Endodermal cell (in vitro differentiated cells): ENCODE data around the gene BRCA1. TPM values are rescaled to one million over a fixed set of nuclear protein-coding genes. Genes with fewer than 3 reads are reported as not detected.

Experiments used
- DNase-seq: peaks from one replicate; pipeline ENCODE4 v3.0.0-alpha.2; 2017
- H3K27ac ChIP-seq: 2 replicates; pipeline ENCODE4 v1.5.1; 2013; ENCODE audit warnings: mild to moderate bottlenecking, low read depth, low read length, moderate library complexity
- H3K27me3 ChIP-seq: 2 replicates; pipeline ENCODE4 v1.6.1; 2013; ENCODE audit warnings: mild to moderate bottlenecking, low read length, moderate library complexity; ENCODE audit not compliant: insufficient read depth, control insufficient read depth, poor library complexity, severe bottlenecking
- H3K36me3 ChIP-seq: 2 replicates; pipeline ENCODE4 v1.7.0; 2013; ENCODE audit warnings: mild to moderate bottlenecking, low read length, moderate library complexity; ENCODE audit not compliant: control insufficient read depth, insufficient read depth
- H3K4me1 ChIP-seq: one replicate; pipeline ENCODE4 v1.7.0; 2013; ENCODE audit warnings: low read length; ENCODE audit not compliant: control insufficient read depth, insufficient read depth
- H3K4me3 ChIP-seq: 2 replicates; pipeline ENCODE4 v1.5.1; 2013; ENCODE audit warnings: mild to moderate bottlenecking, low read length, moderate library complexity
- H3K9ac ChIP-seq: 2 replicates; pipeline ENCODE4 v1.6.1; 2013; ENCODE audit warnings: mild to moderate bottlenecking, low read length, moderate library complexity; ENCODE audit not compliant: poor library complexity, severe bottlenecking; ENCODE audit errors: extremely low read depth
- H3K9me3 ChIP-seq: 2 replicates; pipeline ENCODE4 v1.6.1; 2013; ENCODE audit warnings: mild to moderate bottlenecking, low read length, moderate library complexity; ENCODE audit not compliant: control insufficient read depth
- H3K27ac Mint-ChIP-seq: 2 replicates; pipeline ENCODE4 v1.8.0; 2020; ENCODE audit warnings: mixed read lengths
- H3K27me3 Mint-ChIP-seq: 2 replicates; pipeline ENCODE4 v1.8.0; 2021; ENCODE audit warnings: mild to moderate bottlenecking, mixed read lengths; ENCODE audit not compliant: insufficient read depth
- H3K36me3 Mint-ChIP-seq: 2 replicates; pipeline ENCODE4 v1.8.0; 2020; ENCODE audit warnings: low read depth, mixed read lengths
- H3K4me1 Mint-ChIP-seq: 2 replicates; pipeline ENCODE4 v1.8.0; 2020; ENCODE audit warnings: mixed read lengths
- H3K4me3 Mint-ChIP-seq: 2 replicates; pipeline ENCODE4 v1.8.0; 2020; ENCODE audit warnings: mild to moderate bottlenecking, moderate library complexity, mixed read lengths
- H3K9me3 Mint-ChIP-seq: 2 replicates; pipeline ENCODE4 v1.8.0; 2020; ENCODE audit warnings: mild to moderate bottlenecking, mixed read lengths
- WGBS, 2 experiments: methylation state at CpG; one replicate each; pipeline versions ENCODE4 v1.1.5 to v1.1.7; 2013; ENCODE audit warnings: missing lambda C conversion rate in 2 of 2, mixed read lengths in 1 of 2; ENCODE audit not compliant: insufficient coverage in 1 of 2, insufficient read length in 1 of 2; 5-methylcytosine and 5-hydroxymethylcytosine counted together
- total RNA-seq, 2 donors: library from RNA; stranded (reverse); fragmentation: NEBNext Ultra II Directional in 1 of 2; extraction: Animal tissue kit (Norgen Biotek cat#: 25700) in 1 of 2; gene quantifications; 2 replicates in 1 of 2; 3 replicates in 1 of 2; pipeline ENCODE4 v1.2.1, GENCODE V29; 2021
- TF ChIP-seq, protein P1 (sequence below): fragments of 200-600 bp; sonication (generic); conservative IDR thresholded peaks from 2 replicates; pipeline ENCODE4 v1.5.0; 2021; ENCODE audit warnings: antibody characterized with exemption, mild to moderate bottlenecking

Gene BRCA1
- total RNA-seq, 2 donors from 2014 or later = 45.4 to 59.0 TPM

- H3K36me3 Mint-ChIP-seq = peaks cover 25% of the 10 kb centered on the region
- no peaks in the 10 kb centered on the region for H3K27me3 Mint-ChIP-seq
- H3K4me3 Mint-ChIP-seq = no peak overlapping the region
- H3K9ac ChIP-seq = no peak overlapping the region
- peaks cover 33% of the 10 kb centered on the region for H3K36me3 ChIP-seq
- H3K9me3 ChIP-seq = no peaks in the 10 kb centered on the region
- H3K27ac Mint-ChIP-seq = no peak overlapping the region
- DNase-seq = no peak
- no peaks in the 10 kb centered on the region for H3K27me3 ChIP-seq
- whole genome bisulfite sequencing, 2 experiments = 93 to 96% methylated on average over 3 to 4 of the region's 4 CpGs
- TF ChIP-seq, protein P1, sequence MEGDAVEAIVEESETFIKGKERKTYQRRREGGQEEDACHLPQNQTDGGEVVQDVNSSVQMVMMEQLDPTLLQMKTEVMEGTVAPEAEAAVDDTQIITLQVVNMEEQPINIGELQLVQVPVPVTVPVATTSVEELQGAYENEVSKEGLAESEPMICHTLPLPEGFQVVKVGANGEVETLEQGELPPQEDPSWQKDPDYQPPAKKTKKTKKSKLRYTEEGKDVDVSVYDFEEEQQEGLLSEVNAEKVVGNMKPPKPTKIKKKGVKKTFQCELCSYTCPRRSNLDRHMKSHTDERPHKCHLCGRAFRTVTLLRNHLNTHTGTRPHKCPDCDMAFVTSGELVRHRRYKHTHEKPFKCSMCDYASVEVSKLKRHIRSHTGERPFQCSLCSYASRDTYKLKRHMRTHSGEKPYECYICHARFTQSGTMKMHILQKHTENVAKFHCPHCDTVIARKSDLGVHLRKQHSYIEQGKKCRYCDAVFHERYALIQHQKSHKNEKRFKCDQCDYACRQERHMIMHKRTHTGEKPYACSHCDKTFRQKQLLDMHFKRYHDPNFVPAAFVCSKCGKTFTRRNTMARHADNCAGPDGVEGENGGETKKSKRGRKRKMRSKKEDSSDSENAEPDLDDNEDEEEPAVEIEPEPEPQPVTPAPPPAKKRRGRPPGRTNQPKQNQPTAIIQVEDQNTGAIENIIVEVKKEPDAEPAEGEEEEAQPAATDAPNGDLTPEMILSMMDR = no peak
- H3K4me1 ChIP-seq = no peaks in the 10 kb centered on the region
- no peaks in the 10 kb centered on the region for H3K9me3 Mint-ChIP-seq
- H3K27ac ChIP-seq = no peak overlapping the region
- peaks cover 12% of the 10 kb centered on the region for H3K4me1 Mint-ChIP-seq
- no peak overlapping the region for H3K4me3 ChIP-seq
Observed at GRCh38 chr17:43074869-43075268, 50.3 kb downstream of the BRCA1 start.

GRCh38 chr17:43070872-43071271 lies 54.3 kb downstream of the BRCA1 start:
- Histone ChIP-seq H3K4me1 (no peaks in the 10 kb centered on the region), H3K4me3 (no peak overlapping the region), H3K9me3 (no peaks in the 10 kb centered on the region), H3K36me3 (peaks cover 38% of the 10 kb centered on the region), H3K9ac (no peak overlapping the region), H3K27ac (no peak overlapping the region), H3K27me3 (no peaks in the 10 kb centered on the region)
- Mint-ChIP-seq H3K27ac (no peak overlapping the region), H3K4me3 (no peak overlapping the region), H3K9me3 (no peaks in the 10 kb centered on the region), H3K36me3 (peaks cover 39% of the 10 kb centered on the region), H3K4me1 (peaks cover 7% of the 10 kb centered on the region), H3K27me3 (no peaks in the 10 kb centered on the region)
- no peak for DNase-seq
- TF ChIP-seq, protein P1 = no peak
- 89 to 100% methylated on average over 1 of the region's 1 CpG for WGBS, 2 experiments

DNA sequence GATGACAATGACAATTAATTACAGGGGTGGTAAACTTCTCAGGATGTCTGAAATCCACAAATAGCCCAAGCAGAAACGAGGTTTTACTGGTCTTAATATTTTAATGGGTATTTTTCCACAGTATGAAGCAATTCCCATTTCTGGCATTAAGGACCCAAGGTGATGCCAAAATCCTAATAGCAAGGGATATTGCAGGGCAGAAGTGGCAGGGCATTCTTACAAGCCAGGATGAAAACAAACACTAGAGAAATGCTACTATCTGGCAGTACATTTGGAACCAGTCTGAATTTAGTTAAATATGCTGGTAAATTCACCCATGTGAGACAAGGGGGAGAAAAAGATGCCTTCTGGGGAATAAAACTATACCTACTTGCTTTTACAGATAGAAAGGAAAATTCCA lies 54.9 kb downstream of the BRCA1 start:
- no peaks in the 10 kb centered on the region for H3K4me1 ChIP-seq
- no peak overlapping the region for H3K27ac ChIP-seq
- no peak overlapping the region for H3K4me3 ChIP-seq
- H3K9ac ChIP-seq = no peak overlapping the region
- Mint-ChIP-seq H3K9me3 (no peaks in the 10 kb centered on the region), H3K36me3 (peaks cover 42% of the 10 kb centered on the region), H3K4me3 (no peak overlapping the region), H3K27me3 (no peaks in the 10 kb centered on the region), H3K4me1 (peaks cover 7% of the 10 kb centered on the region), H3K27ac (no peak overlapping the region)
- TF ChIP-seq, protein P1 = no peak
- H3K36me3 ChIP-seq = peaks cover 42% of the 10 kb centered on the region
- no peaks in the 10 kb centered on the region for H3K27me3 ChIP-seq
- no peaks in the 10 kb centered on the region for H3K9me3 ChIP-seq
- 81% methylated on average over 1 of the region's 1 CpG; no CpG with 5 or more reads in 1 of the 2 experiments for WGBS, 2 experiments
- DNase-seq = no peak
